Gastrocnemius medialis (tissue), 4 donors: ENCODE data around the gene NGEF.

Experiments used
- POLR2A ChIP-seq, 2 donors: fragments of 450-650 bp; IDR thresholded peaks; one replicate each; pipeline ENCODE4 v1.6.1; 2017; ENCODE audit warnings: antibody characterized with exemption in 2 of 2, mild to moderate bottlenecking in 2 of 2, moderate library complexity in 2 of 2
- TF ChIP-seq, protein P1 (sequence below), 5 experiments: fragments of 450-650 bp in 3 of 5; fragments of 200-600 bp in 2 of 5; sonication (generic) in 2 of 5; IDR thresholded peaks in 4 of 5; conservative IDR thresholded peaks in 1 of 5; 1 replicate in 4 of 5; 2 replicates in 1 of 5; pipeline ENCODE4 v1.5.1; 2016 to 2019; ENCODE audit warnings: antibody characterized with exemption in 5 of 5, mild to moderate bottlenecking in 3 of 5, moderate library complexity in 3 of 5

DNA sequence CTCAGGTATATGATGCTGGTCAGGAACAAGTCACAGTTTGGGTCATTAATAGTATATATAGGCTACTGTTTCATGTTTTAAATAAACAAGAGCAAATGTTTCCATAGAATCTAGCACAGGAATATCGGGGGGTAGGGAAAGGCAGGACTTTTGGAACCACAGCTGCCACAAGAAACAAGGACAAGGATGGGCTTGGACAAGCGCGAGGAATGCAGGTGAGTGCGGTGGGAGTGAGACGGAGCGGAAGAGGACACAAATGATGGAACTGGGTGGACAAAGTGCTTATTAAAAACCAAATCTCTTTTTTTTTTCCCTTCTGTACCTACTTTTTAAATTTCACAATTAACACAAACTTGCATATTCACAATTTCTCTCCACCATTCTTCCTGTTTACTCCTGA, 93.9 kb downstream of the NGEF start:
- TF ChIP-seq, protein P1, sequence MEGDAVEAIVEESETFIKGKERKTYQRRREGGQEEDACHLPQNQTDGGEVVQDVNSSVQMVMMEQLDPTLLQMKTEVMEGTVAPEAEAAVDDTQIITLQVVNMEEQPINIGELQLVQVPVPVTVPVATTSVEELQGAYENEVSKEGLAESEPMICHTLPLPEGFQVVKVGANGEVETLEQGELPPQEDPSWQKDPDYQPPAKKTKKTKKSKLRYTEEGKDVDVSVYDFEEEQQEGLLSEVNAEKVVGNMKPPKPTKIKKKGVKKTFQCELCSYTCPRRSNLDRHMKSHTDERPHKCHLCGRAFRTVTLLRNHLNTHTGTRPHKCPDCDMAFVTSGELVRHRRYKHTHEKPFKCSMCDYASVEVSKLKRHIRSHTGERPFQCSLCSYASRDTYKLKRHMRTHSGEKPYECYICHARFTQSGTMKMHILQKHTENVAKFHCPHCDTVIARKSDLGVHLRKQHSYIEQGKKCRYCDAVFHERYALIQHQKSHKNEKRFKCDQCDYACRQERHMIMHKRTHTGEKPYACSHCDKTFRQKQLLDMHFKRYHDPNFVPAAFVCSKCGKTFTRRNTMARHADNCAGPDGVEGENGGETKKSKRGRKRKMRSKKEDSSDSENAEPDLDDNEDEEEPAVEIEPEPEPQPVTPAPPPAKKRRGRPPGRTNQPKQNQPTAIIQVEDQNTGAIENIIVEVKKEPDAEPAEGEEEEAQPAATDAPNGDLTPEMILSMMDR (IDR thresholded peaks at IDR 0.05 in 4 of 5, conservative IDR thresholded peaks at IDR 0.05 in 1 of 5) = no peak
- no peak for TF ChIP-seq POLR2A (IDR thresholded peaks at IDR 0.05)
